Parathyroid adenoma (tissue), 2 donors: ENCODE results near the gene ADORA3.
A peak's percentile ranks its signal among the peaks of the same experiment; 100 is the strongest.

Experiments used
- H2AFZ ChIP-seq: fragments of 300-600 bp; sonication (generic); one replicate; pipeline ENCODE4 v1.7.0; 2017; ENCODE audit warnings: antibody characterized with exemption, mild to moderate bottlenecking
- H3K27ac ChIP-seq: fragments of 300-600 bp; sonication (generic); one replicate; pipeline ENCODE4 v1.7.0; 2017
- H3K27me3 ChIP-seq: fragments of 300-600 bp; sonication (generic); one replicate; pipeline ENCODE4 v1.7.0; 2017; ENCODE audit warnings: low read length; ENCODE audit not compliant: control insufficient read depth, insufficient read depth
- H3K36me3 ChIP-seq: fragments of 300-600 bp; sonication (generic); one replicate; pipeline ENCODE4 v1.7.0; 2017; ENCODE audit warnings: low read length; ENCODE audit not compliant: control insufficient read depth, insufficient read depth
- H3K4me1 ChIP-seq: fragments of 300-600 bp; sonication (generic); one replicate; pipeline ENCODE4 v1.7.0; 2017; ENCODE audit warnings: control low read depth
- H3K4me2 ChIP-seq: fragments of 300-600 bp; sonication (generic); one replicate; pipeline ENCODE4 v1.7.0; 2017; ENCODE audit warnings: low read length
- H3K4me3 ChIP-seq: fragments of 300-600 bp; sonication (generic); one replicate; pipeline ENCODE4 v1.7.0; 2017; ENCODE audit warnings: low read depth, low read length
- H3K79me2 ChIP-seq: fragments of 300-600 bp; sonication (generic); one replicate; pipeline ENCODE4 v1.7.0; 2017; ENCODE audit warnings: control low read depth
- H3K9ac ChIP-seq: fragments of 300-600 bp; sonication (generic); one replicate; pipeline ENCODE4 v1.7.0; 2017; ENCODE audit warnings: mild to moderate bottlenecking
- H3K9me3 ChIP-seq: fragments of 300-600 bp; sonication (generic); one replicate; pipeline ENCODE4 v1.7.0; 2017; ENCODE audit warnings: low read length; ENCODE audit not compliant: control insufficient read depth
- TF ChIP-seq, protein P1 (sequence below): fragments of 300-600 bp; sonication (generic); IDR thresholded peaks from one replicate; pipeline ENCODE4 v1.7.0; 2017; ENCODE audit warnings: antibody characterized with exemption, mild to moderate bottlenecking
- donor health status: primary hyperparathyroidism.

ADORA3 gene

DNA sequence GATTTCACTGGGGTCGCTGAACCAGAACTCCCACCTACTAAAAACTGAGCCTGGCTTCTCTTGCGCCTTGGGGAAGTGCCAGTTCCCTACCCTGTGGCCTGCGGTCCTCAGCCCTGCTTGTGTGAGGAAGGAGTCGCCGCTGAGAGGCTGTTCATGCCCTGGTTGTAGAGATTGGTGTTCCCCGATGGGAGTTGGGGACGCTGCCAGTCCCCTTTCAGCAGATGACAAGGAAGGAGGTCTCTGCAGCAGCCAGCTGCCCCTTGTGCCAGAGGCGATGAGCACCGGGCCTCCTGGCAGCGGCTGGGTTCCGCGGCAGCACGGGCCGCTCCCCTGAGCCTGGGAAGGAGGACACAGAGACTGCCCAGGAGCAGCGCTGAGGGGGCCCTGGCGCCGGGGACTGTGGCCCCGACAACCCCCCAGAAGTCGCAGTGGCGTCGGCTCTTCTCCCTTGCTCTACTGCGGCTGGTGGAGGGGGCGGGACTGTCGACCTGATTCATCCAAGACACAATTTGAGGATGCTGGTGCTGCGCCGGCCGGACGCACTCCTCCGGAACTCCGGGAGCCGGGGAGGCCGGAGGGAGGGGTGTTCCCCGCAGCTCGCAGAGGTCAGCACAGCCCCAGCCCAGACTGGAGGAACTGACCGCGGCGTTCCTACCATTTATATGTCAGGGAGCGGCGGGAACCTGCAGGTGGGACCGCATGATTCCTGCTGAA, 12.0 kb upstream of the ADORA3 start:
- Histone ChIP-seq H2AFZ (no peak overlapping the region), H3K9ac (no peak overlapping the region), H3K79me2 (no peaks in the 10 kb centered on the region), H3K27ac (peak overlapping the region; percentile 56), H3K4me3 (no peak overlapping the region), H3K27me3 (no peaks in the 10 kb centered on the region), H3K4me2 (no peak overlapping the region), H3K4me1 (peaks cover 12% of the 10 kb centered on the region), H3K36me3 (no peaks in the 10 kb centered on the region), H3K9me3 (no peaks in the 10 kb centered on the region)
- TF ChIP-seq, protein P1, sequence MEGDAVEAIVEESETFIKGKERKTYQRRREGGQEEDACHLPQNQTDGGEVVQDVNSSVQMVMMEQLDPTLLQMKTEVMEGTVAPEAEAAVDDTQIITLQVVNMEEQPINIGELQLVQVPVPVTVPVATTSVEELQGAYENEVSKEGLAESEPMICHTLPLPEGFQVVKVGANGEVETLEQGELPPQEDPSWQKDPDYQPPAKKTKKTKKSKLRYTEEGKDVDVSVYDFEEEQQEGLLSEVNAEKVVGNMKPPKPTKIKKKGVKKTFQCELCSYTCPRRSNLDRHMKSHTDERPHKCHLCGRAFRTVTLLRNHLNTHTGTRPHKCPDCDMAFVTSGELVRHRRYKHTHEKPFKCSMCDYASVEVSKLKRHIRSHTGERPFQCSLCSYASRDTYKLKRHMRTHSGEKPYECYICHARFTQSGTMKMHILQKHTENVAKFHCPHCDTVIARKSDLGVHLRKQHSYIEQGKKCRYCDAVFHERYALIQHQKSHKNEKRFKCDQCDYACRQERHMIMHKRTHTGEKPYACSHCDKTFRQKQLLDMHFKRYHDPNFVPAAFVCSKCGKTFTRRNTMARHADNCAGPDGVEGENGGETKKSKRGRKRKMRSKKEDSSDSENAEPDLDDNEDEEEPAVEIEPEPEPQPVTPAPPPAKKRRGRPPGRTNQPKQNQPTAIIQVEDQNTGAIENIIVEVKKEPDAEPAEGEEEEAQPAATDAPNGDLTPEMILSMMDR, result no peak

DNA sequence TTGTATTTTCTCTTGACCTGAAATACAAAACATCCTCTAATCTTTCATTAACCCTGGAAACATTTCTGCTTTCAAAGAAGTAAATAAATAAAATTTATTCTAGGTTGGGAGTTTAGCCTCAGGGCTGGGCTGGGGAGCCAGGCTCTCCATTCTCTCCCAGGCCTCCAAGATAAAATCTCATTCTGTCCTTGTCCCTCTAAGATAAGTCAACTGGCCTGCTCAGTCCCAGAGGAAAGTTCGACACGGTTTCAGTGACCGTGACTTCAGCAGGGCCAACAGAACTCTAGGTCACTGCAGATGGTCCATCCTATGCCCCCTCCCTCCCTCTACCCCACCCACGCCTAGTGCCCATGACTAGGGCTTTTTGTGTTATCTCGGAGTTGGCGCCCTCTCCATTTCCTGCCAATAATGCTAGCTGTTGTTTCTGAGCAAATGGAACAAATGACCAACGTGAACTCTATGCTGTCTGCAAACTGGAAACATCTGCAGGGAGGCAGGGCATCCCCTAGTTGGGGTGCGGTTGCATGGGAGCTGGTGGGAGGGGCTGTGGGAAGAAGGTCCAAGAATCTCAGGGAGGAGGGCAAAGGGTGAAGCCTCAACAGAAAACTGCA, 10.1 kb upstream of the ADORA3 start:
- no peak overlapping the region for H2AFZ ChIP-seq
- H3K27me3 ChIP-seq, result no peaks in the 10 kb centered on the region
- no peaks in the 10 kb centered on the region for H3K9me3 ChIP-seq
- no peak overlapping the region for H3K9ac ChIP-seq
- H3K4me1 ChIP-seq, result peaks cover 28% of the 10 kb centered on the region
- TF ChIP-seq, protein P1, result no peak
- H3K79me2 ChIP-seq, result no peaks in the 10 kb centered on the region
- H3K36me3 ChIP-seq, result no peaks in the 10 kb centered on the region
- peak overlapping the region; percentile 47 for H3K27ac ChIP-seq
- H3K4me2 ChIP-seq, result no peak overlapping the region
- H3K4me3 ChIP-seq, result no peak overlapping the region

DNA sequence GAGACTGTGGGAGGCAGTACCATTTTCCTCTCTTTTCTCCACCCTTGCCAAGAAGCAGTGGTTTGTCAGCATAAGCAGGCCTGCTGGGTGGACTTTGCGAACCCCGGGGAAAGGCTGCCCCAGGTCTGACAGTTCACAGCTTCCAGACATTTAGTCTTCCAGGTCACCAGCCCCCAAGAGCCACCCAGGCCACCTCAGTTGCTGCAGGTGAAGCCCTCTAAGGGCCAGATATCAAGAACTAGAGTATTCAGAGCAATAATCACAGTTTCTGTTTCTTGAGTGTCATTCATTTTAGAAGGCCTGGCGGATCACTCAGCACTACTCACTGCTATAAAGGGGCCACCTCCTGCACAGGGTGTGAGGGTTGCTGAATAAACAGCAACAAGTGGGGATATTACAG, 9.5 kb upstream of the ADORA3 start:
- TF ChIP-seq, protein P1, result no peak
- peak overlapping the region; percentile 17 for H3K27ac ChIP-seq
- H3K4me1 ChIP-seq, result peaks cover 34% of the 10 kb centered on the region

DNA sequence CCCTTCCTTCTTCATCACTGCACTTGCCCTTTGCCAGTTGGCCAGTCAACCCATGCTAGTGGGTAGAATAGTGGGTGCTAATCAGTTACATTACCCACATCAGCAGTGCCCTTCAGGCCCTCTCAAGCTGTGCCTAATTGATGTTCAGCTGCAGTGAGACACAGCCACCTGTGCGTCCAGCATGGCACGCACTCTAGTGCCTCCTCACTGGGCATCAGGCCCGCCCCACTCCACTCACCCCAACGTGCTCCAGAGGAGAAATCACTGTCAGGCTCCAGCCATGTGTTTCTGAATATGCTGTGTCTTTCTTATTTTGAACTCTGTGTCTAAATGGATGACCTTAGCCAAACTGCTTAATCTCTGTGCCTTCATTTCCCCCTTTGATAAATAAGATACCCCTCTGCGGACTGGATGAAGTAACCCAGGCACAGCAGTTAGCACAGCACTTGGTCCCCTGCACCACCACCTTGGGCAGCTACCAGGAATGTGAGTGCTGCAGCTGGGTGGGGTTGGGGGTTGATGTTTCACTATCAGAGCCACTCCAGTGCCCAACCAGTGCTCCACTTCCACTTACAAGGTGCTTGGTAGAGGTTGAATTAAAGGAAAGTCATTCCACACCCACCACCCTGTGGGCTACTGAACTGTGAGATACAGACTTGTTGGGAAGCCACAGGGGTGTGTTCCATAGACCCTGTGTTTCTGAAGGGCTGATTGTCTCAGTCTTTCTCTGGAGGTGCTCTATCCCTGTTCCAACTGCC, 8.9 kb upstream of the ADORA3 start:
- H3K4me3 ChIP-seq, result no peak overlapping the region
- H3K36me3 ChIP-seq, result no peaks in the 10 kb centered on the region
- H3K27me3 ChIP-seq, result no peaks in the 10 kb centered on the region
- H2AFZ ChIP-seq, result no peak overlapping the region
- H3K27ac ChIP-seq, result no peak overlapping the region
- H3K9ac ChIP-seq, result no peak overlapping the region
- no peaks in the 10 kb centered on the region for H3K79me2 ChIP-seq
- H3K9me3 ChIP-seq, result no peaks in the 10 kb centered on the region
- H3K4me2 ChIP-seq, result no peak overlapping the region
- peaks cover 40% of the 10 kb centered on the region for H3K4me1 ChIP-seq
- TF ChIP-seq, protein P1, result no peak

More for the DNA sequence above, 9.5 kb upstream of the ADORA3 start:
- no peak overlapping the region for H2AFZ ChIP-seq
- no peaks in the 10 kb centered on the region for H3K79me2 ChIP-seq
- H3K27me3 ChIP-seq, result no peaks in the 10 kb centered on the region
- no peaks in the 10 kb centered on the region for H3K9me3 ChIP-seq
- H3K4me3 ChIP-seq, result no peak overlapping the region
- no peak overlapping the region for H3K4me2 ChIP-seq
- H3K36me3 ChIP-seq, result no peaks in the 10 kb centered on the region
- no peak overlapping the region for H3K9ac ChIP-seq
